Measurements from ENCODE around the gene CYP21A2. TPM values are rescaled to one million over a fixed set of nuclear protein-coding genes. Genes with fewer than 3 reads are reported as not detected.

The CYP21A2 gene
- total RNA-seq, 1 donor from 2014 or later: 1.3 TPM

- no peak for DNase-seq (ENCODE audit: low spot score)
Measured at GRCh38 chr6:32082478-32082877, 44.3 kb downstream of the CYP21A2 start.

GRCh38 chr6:32082935-32083334 is 44.7 kb downstream of the CYP21A2 start:
- DNase-seq (ENCODE audit: low spot score): no peak

GRCh38 chr6:32083812-32084768 is 45.9 kb downstream of the CYP21A2 start:
- DNase-seq (ENCODE audit: low spot score): no peak

GRCh38 chr6:32084780-32085179 is 46.6 kb downstream of the CYP21A2 start:
- no peak for DNase-seq (ENCODE audit: low spot score)

- DNase-seq (ENCODE audit: low spot score): no peak
Measured at GRCh38 chr6:32085759-32086459, 47.7 kb downstream of the CYP21A2 start.

GRCh38 chr6:32086661-32087573 is 48.7 kb downstream of the CYP21A2 start:
- no peak for DNase-seq (ENCODE audit: low spot score)

GRCh38 chr6:32087574-32088486 is 49.6 kb downstream of the CYP21A2 start:
- DNase-seq (ENCODE audit: low spot score): peak; percentile 84

- no peak for DNase-seq (ENCODE audit: low spot score)
Measured at GRCh38 chr6:32088487-32089049, 50.4 kb downstream of the CYP21A2 start.

- DNase-seq (ENCODE audit: low spot score): no peak
Measured at GRCh38 chr6:32089082-32089828, 51.0 kb downstream of the CYP21A2 start.

Other genes with a start within 250 kb of the CYP21A2 start
- gene VARS1, start 242.7 kb upstream of the CYP21A2 start, total RNA-seq: 49.7 TPM
- 32.5 TPM for gene LSM2, start 231.4 kb upstream of the CYP21A2 start, total RNA-seq
- 2.8 TPM for gene HSPA1L, start 223.1 kb upstream of the CYP21A2 start, total RNA-seq
- gene HSPA1A, start 222.9 kb upstream of the CYP21A2 start, total RNA-seq: 347 TPM
- gene HSPA1B, start 210.7 kb upstream of the CYP21A2 start, total RNA-seq: 277 TPM
- 91.2 TPM for gene NEU1, start 175.6 kb upstream of the CYP21A2 start, total RNA-seq
- 457 TPM for gene SLC44A4, start 159.4 kb upstream of the CYP21A2 start, total RNA-seq
- gene EHMT2, start 140.7 kb upstream of the CYP21A2 start, total RNA-seq: 63.4 TPM
- gene ZBTB12, start 136.3 kb upstream of the CYP21A2 start, total RNA-seq: 11.8 TPM
- gene C2, start 110.7 kb upstream of the CYP21A2 start, total RNA-seq: 14.8 TPM
- 476 TPM for gene CFB, start 92.3 kb upstream of the CYP21A2 start, total RNA-seq
- gene NELFE, start 79.4 kb upstream of the CYP21A2 start, total RNA-seq: 52.1 TPM
- 81.3 TPM for gene SKIC2, start 79.2 kb upstream of the CYP21A2 start, total RNA-seq
- gene DXO, start 66.3 kb upstream of the CYP21A2 start, total RNA-seq: 27.6 TPM
- 179 TPM for gene C4A, start 56.4 kb upstream of the CYP21A2 start, total RNA-seq
- gene C4B, start 23.6 kb upstream of the CYP21A2 start, total RNA-seq: 155 TPM
- 30.1 TPM for gene TNXB, start 70.9 kb downstream of the CYP21A2 start, total RNA-seq
- 119 TPM for gene ATF6B, start 89.8 kb downstream of the CYP21A2 start, total RNA-seq
- gene FKBPL, start 91.9 kb downstream of the CYP21A2 start, total RNA-seq: 5.0 TPM
- gene PRRT1, start 113.5 kb downstream of the CYP21A2 start, total RNA-seq: 3.7 TPM
- 17.4 TPM for gene PPT2, start 115.7 kb downstream of the CYP21A2 start, total RNA-seq
- 13.6 TPM for gene EGFL8, start 126.2 kb downstream of the CYP21A2 start, total RNA-seq
- 88.4 TPM for gene AGPAT1, start 137.7 kb downstream of the CYP21A2 start, total RNA-seq
- 93.1 TPM for gene RNF5, start 140.0 kb downstream of the CYP21A2 start, total RNA-seq
- gene AGER, start 145.8 kb downstream of the CYP21A2 start, total RNA-seq: 11.8 TPM
- gene PBX2, start 151.8 kb downstream of the CYP21A2 start, total RNA-seq: 95.0 TPM
- 19.6 TPM for gene GPSM3, start 154.2 kb downstream of the CYP21A2 start, total RNA-seq
- 14.9 TPM for gene NOTCH4, start 185.7 kb downstream of the CYP21A2 start, total RNA-seq

All from mucosa of gallbladder (tissue), 1 donor.